NCI-H2196 treated with DMSO at 0.1 percent for 48 hours (cell line): ENCODE measurements around the gene TTYH2.

ENCODE experiments used
- DNase-seq: peaks from one replicate; lab custom pipeline; 2025; ENCODE audit not compliant: unreplicated experiment; lab: John Stamatoyannopoulos, UW

The TTYH2 gene

DNA sequence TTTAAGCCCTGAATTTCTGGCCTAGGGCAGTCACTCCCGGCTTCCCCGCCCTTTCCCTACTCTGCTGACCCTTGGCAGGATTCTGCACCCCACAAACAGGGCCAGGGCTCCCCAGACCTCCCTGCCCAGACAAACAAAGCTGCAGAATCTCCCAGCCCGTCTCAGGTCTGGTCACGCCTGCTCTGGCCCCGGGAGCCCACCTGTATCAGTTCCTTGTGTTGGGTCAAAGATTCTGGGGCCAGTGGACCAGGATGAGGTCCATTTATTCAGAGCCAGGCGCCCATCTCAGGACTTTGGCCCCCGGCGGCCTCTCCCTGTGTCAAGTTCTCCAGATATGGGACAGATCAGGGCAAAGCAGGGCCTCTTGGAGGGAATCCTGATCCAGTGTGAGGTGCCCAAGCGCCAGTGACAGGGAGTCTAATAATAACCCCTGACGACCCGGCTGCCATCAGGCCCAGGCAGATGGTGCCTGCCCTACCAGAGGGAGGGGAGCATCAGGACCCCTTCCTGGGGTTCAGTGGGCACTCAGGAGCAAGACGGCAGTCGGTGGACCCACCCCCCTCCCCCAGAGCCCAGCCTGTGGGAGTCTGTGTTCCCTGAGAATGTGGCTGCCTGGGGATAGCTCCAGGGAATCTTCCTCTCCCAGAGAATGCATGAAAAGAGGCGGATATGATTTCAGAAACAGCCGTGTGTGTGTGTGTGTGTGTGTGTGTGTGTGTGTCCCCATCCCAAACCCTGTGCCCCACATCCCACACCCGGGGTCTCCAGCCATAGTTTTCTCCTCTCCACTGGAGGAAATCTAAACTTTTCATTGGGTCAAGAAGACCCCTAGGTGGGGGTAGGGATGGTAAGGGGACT, 1.3 kb downstream of the TTYH2 start:
- no peak for DNase-seq

DNA sequence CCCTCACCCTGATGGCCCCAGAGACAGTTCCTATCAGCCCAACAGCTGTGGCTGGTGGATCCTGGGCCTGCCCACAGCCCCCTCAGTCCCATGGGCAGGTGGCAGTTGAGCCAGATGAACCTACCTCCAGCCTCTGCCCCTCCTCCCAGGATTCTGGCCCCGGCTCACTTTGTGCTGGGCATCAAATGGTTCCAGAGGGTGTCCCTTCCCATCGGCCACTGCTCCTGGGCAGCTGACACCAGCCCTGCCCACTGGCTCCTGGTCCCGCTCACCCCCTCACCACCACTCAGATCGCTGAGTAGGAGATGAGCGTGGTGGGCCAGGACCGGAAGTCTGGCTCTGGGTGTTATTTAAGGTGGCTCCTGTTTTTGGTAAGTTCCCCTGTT, 2.0 kb downstream of the TTYH2 start:
- DNase-seq: no peak

DNA sequence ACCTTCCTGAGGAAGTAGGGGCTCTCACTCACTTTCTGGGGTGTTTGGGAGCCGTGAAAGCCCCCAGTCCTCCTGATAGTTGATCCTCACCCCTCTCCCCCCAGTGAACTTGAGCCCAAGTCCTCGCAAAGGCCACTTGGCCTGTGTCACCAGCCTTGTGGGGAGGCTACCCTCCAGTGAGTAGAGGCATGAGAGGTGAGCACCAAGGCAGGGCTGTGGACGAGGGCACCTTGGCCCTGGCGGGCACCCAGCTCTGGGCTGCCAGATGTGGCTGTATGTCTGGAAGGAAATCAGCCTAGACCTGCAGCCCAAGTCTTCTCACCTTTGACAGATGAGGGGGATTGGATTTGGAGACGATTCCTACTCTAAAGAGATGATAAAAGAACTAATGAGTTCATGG, 3.1 kb downstream of the TTYH2 start:
- no peak for DNase-seq

- peak; percentile 33 for DNase-seq
Measured at GRCh38 chr17:74217037-74217730, 3.8 kb downstream of the TTYH2 start.

GRCh38 chr17:74217888-74218287, 4.5 kb downstream of the TTYH2 start:
- no peak for DNase-seq

DNA sequence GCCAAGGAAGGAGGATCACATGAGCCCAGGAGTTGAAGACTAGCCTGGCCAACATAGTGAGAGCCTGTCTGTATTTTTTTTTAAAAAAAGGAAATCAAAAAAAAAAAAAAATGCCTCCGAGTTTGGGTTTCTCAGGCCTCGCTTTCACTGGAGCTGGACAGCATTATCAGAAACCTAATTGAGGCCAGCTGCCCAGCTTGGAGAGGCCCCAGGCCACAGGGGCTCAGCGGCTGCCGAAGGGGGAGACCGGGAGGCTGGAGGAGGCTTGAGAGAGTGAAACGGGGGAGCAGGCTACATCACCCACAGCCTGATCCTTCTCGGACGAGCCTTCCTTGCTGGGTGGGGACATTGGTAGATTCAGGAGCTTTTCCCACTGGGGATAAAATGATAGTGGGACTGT, 5.1 kb downstream of the TTYH2 start:
- DNase-seq: no peak

DNA sequence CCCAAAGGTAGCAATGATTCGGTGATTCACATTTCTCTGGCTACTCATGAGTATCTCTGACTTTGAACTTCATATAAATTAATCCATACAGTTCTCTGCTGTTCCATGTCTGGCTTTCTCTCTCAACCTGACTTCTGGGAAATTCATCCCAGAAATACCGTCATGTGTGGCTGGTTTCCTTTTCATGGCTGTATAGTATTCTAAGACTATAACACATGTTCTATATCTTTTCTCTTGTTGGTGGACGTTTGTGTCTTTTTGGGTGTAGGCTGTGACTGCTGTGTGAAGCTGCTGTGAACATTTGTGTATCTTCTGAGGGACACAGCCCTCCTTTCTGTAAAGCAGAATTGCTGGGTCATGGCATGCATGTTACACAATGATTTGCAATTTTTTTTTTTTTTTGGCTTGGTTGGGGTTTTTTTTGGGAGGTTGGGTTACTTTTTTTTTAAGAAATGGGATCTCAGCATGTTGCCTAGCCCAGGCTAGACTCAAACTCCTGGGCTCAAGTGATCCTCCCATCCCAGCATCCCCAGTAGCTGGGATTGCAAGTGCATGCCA, 6.3 kb downstream of the TTYH2 start:
- DNase-seq: no peak

- DNase-seq: no peak
Measured at GRCh38 chr17:74220219-74220618, 6.8 kb downstream of the TTYH2 start.

DNA sequence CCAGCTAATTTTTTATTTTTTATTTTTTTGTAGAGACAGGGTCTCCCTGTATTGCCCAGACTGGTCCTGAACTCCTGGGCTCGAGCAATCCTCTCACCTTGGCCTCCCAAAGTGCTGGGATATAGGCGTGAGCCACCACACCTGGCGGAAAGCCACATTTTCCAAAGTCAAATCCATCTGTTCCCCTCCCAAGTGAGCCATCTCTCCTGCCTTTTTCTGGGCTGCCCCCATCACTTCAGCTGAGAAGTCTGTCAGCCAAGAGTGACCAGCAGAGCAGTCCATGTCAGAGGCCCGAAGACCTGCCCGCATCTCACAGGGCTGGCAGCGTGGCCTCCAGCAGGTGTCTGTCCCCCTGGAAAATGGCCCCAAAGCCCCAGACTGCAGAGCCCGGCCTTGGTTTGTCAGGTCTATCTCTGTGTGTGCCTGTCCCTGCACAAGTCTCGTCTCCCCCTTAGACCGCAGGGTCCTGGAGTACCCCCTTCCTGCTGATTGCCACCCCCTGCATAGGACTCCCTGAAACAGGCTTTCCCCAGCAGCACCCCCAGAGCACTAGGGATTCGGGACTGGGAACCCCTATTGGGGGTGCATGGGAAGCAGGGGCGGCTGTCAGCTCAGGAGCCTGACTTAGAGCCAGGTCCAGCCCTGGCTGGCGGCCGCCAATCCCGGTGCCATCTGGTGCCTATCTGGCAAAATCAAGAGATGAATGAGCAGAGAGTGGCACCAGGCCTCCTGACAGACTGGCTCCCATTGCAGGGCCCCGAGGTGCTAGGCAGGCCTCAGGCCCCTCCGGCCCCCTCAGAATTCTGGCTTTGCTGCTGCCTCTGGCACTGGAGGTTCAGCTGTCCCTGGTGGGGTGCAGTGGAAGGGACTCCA, 7.8 kb downstream of the TTYH2 start:
- no peak for DNase-seq

DNA sequence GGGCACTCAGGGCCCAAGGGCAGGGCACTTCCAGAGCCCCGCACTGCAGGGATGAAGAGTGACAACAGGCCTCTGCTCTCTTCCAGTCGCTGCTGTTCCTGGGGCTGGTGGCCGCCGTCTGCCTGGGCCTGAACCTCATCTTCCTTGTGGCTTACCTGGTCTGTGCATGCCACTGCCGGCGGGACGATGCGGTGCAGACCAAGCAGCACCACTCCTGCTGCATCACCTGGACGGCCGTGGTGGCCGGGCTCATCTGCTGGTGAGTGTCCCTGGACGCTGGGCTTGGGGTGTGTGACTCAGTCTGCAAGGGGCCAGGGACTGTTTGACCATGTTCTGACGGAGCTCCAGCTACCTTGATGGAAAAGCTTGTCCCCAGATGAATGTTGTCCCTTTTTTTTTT, 9.0 kb downstream of the TTYH2 start:
- no peak for DNase-seq

GRCh38 chr17:74223901-74224300, 10.5 kb downstream of the TTYH2 start:
- no peak for DNase-seq

GRCh38 chr17:74224959-74225725, 11.8 kb downstream of the TTYH2 start:
- DNase-seq: no peak

GRCh38 chr17:74226252-74226651, 12.9 kb downstream of the TTYH2 start:
- no peak for DNase-seq

DNA sequence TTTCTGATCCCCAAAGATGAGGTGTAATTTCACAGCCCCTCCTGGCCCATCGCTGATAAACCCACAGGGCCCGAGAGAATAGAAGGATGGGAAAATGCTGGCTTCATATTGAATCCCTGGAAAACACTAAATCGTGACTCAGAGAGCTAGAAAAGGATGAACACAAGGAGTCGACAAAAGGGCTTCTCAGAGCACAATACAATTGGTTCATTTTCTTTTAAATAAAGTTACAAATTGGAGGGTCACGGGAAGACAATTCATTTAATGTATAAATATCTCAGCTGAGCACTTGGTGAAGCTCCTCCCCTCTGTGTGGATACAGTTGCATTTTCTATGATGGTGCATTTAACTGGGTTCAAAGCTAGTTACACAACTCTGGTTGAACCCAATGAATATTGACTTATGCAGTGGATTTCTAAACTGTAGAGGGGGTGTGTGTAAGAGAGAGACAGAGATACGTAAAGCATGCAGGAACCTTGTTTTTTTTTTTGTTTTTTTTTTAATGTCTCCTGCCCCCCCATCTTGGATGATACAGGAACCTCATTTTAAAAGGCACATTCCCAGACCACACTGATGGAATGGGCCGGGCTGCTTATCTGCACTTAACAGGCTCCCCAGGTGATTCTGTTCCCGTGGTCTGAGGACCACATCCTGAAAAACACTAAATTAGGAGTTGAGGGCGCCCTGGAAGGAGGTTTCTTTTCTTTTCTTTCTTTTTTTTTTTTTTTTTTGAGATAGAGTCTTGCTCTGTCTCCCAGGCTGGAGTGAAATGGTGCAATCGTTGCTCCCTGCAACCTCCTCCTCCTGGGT, 14.1 kb downstream of the TTYH2 start:
- no peak for DNase-seq

GRCh38 chr17:74228306-74228978, 15.1 kb downstream of the TTYH2 start:
- no peak for DNase-seq

DNA sequence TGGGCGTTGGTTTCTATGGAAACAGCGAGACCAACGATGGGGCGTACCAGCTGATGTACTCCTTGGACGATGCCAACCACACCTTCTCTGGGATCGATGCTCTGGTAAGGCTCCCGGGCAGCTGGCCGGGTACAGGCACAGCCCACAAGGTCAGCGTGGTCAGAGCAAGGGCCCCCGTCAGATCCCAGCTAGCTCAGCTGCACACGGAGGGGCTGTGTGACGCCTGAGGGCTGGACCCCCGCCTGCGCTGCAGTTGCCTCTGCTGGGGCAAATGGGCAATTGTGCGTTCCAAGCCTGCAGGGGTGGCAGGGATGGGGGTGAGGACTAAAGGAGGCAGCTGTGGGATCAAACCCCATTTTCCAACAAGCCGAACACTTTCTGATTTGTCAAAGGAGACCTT, 17.5 kb downstream of the TTYH2 start:
- no peak for DNase-seq

- no peak for DNase-seq
Measured at GRCh38 chr17:74231928-74232907, 18.8 kb downstream of the TTYH2 start.

DNA sequence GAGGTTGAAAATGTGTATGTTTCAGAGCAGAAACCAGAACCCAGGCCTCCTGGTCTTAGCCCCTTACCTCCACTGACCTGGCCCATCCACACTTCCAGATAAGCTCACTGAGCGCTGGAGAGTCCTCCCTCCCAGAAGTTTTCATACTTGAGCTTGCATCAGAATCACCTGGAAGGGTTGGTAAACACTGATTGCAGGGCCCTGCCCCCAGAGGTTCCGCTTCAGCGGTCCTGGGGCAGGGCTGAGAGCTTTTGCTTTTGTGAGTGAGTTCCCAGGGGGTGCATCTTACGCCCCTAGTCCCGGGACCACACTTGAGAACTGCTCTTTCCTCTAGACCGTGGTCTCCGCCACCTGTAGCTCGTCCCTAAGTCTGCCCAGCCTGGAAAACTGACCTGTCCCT, 20.6 kb downstream of the TTYH2 start:
- no peak for DNase-seq
